Stomach (tissue), 4 donors: Measurements from ENCODE around the gene ZNF516.

Experiments
- EP300 ChIP-seq: sonication (generic); formaldehyde crosslinking; IDR thresholded peaks from one replicate; pipeline ENCODE4 v1.6.1; 2017; ENCODE audit warnings: antibody characterized with exemption
- POLR2A ChIP-seq, 4 donors: fragments of 450-650 bp; IDR thresholded peaks; one replicate each; pipeline ENCODE4 v1.6.1; 2016; ENCODE audit warnings: antibody characterized with exemption in 4 of 4, control low read depth in 2 of 4, mild to moderate bottlenecking in 1 of 4, moderate library complexity in 1 of 4
- POLR2AphosphoS5 ChIP-seq, 3 donors: sonication (generic); formaldehyde crosslinking; IDR thresholded peaks; one replicate each; pipeline ENCODE4 v1.6.1; 2016; ENCODE audit warnings: antibody characterized with exemption in 3 of 3
- TF ChIP-seq, protein P1 (sequence below), 7 experiments: fragments of 450-650 bp in 4 of 7; fragments of 200-600 bp in 3 of 7; sonication (generic) in 3 of 7; IDR thresholded peaks; one replicate each; pipeline ENCODE4 v1.5.1; 2016 to 2019; ENCODE audit warnings: antibody characterized with exemption in 7 of 7, control low read depth in 2 of 7, mild to moderate bottlenecking in 1 of 7

DNA sequence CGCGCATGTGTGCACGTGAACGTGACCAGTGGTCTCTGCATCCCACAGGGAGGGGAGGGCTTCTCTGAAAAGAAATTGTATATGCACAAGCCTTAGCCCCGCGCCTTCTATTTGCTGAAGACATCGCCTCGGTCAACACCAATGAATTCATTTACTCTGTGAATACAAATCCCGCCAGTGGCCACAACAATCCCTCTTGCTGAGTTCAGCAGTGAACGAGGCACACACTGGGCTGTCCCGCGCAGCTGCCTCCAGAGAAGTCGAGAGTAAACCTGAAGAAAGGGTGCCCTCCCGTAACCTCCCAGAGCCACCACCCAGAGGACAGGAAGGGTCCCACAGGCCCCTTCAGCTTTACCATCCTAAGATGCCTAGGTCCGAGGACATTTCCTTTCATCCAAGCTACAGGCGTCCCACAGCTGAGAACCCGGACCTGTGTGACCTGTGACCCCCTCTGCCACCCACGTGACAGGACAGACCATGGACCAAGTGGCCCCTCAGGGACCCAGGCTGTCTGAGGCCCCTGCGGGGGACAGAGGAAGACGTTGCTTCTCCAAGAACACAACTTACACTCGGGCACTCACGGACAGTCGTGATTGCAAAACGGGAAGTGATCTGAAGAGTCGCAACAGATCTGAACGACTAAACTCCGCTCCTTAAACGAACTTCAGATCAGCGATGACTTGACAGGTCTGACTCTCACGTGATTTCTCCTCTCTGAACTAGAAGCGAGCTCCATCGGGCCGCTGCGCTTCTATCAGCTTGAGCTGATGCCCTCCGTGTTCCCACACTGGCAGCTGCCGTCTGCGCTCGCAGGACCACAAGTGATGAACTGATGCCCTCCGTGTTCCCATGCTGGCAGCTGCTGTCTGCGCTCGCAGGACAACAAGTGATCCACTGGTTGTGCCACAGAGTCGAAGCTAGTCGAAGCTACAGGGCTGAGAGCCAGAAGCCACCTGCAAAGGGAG lies 92.7 kb downstream of the ZNF516 start:
- TF ChIP-seq EP300 (no peak), POLR2AphosphoS5 (IDR thresholded peaks at IDR 0.05) (no peak), POLR2A (IDR thresholded peaks at IDR 0.05) (no peak)
- TF ChIP-seq, protein P1, sequence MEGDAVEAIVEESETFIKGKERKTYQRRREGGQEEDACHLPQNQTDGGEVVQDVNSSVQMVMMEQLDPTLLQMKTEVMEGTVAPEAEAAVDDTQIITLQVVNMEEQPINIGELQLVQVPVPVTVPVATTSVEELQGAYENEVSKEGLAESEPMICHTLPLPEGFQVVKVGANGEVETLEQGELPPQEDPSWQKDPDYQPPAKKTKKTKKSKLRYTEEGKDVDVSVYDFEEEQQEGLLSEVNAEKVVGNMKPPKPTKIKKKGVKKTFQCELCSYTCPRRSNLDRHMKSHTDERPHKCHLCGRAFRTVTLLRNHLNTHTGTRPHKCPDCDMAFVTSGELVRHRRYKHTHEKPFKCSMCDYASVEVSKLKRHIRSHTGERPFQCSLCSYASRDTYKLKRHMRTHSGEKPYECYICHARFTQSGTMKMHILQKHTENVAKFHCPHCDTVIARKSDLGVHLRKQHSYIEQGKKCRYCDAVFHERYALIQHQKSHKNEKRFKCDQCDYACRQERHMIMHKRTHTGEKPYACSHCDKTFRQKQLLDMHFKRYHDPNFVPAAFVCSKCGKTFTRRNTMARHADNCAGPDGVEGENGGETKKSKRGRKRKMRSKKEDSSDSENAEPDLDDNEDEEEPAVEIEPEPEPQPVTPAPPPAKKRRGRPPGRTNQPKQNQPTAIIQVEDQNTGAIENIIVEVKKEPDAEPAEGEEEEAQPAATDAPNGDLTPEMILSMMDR (IDR thresholded peaks at IDR 0.05) = no peak
